Measurements from ENCODE around the gene TDP1.
A peak's percentile ranks its signal among the peaks of the same experiment; 100 is the strongest.

The TDP1 gene

DNA sequence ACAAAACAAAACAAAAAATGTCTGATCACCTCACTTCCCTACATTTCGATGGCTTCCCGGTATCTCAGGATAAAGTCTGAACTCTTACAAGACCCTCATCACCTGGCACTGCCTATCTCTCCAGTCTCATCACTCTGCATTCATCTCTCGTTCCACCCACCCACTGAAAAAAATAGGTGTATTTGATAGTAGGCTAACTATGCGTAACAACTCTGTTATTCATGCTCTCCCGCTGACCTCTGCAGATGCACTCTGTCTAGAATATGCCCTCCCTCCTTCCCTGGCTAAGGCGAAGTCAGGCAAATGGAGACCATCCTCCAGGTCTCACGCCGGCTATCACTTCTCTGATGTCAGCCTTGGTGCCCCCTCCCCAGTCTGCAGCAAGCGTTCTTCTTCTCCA is 46.1 kb upstream of the TDP1 start:
- no peak for ATAC-seq
- TF ChIP-seq BACH2 (CRISPR knock-in tag; IDR thresholded peaks at IDR 0.05; ENCODE audit: borderline replicate concordance) (no peak), CSDC2 (CRISPR knock-in tag; IDR thresholded peaks at IDR 0.05) (no peak), PPARA (CRISPR knock-in tag; IDR thresholded peaks at IDR 0.05; ENCODE audit: borderline replicate concordance) (no peak), ZNF565 (CRISPR knock-in tag; conservative IDR thresholded peaks at IDR 0.05; ENCODE audit: low read depth) (no peak), GLIS3 (CRISPR knock-in tag; IDR thresholded peaks at IDR 0.05) (no peak), ZNF8 (CRISPR knock-in tag; IDR thresholded peaks at IDR 0.05) (no peak), ZFP30 (CRISPR knock-in tag; IDR thresholded peaks at IDR 0.05) (no peak), ZFP3 (CRISPR knock-in tag; IDR thresholded peaks at IDR 0.05) (no peak), ESRRG (CRISPR knock-in tag; IDR thresholded peaks at IDR 0.05) (no peak), ISL1 (CRISPR knock-in tag; IDR thresholded peaks at IDR 0.05) (no peak), ZNF70 (CRISPR knock-in tag; IDR thresholded peaks at IDR 0.05) (no peak), ARNTL (CRISPR knock-in tag; IDR thresholded peaks at IDR 0.05; ENCODE audit: borderline replicate concordance, low read depth) (no peak), OSR1 (CRISPR knock-in tag; IDR thresholded peaks at IDR 0.05) (no peak)
- TF ChIP-seq, protein P1, sequence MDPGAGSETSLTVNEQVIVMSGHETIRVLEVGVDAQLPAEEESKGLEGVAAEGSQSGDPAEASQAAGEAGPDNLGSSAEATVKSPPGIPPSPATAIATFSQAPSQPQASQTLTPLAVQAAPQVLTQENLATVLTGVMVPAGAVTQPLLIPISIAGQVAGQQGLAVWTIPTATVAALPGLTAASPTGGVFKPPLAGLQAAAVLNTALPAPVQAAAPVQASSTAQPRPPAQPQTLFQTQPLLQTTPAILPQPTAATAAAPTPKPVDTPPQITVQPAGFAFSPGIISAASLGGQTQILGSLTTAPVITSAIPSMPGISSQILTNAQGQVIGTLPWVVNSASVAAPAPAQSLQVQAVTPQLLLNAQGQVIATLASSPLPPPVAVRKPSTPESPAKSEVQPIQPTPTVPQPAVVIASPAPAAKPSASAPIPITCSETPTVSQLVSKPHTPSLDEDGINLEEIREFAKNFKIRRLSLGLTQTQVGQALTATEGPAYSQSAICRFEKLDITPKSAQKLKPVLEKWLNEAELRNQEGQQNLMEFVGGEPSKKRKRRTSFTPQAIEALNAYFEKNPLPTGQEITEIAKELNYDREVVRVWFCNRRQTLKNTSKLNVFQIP (CRISPR knock-in tag; IDR thresholded peaks at IDR 0.05; ENCODE audit: borderline replicate concordance, low read depth): no peak

DNA sequence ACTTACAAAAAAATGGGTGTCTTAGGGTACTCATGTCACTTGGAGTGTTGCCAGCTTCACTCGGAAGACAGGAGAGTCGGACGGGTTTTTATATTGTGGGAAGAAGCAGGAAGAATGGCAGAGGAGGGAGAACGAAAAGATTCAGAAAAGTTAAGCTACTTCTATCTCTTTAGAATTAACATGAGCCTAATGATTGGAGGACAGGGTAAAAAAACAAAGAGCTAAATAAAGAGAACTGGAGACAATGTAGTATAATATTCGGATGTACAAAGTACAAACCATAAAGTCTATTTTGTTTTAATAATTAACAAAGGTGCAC is 45.1 kb upstream of the TDP1 start:
- no peak for TF ChIP-seq ZFP3 (CRISPR knock-in tag; IDR thresholded peaks at IDR 0.05)
- TF ChIP-seq, protein P2, sequence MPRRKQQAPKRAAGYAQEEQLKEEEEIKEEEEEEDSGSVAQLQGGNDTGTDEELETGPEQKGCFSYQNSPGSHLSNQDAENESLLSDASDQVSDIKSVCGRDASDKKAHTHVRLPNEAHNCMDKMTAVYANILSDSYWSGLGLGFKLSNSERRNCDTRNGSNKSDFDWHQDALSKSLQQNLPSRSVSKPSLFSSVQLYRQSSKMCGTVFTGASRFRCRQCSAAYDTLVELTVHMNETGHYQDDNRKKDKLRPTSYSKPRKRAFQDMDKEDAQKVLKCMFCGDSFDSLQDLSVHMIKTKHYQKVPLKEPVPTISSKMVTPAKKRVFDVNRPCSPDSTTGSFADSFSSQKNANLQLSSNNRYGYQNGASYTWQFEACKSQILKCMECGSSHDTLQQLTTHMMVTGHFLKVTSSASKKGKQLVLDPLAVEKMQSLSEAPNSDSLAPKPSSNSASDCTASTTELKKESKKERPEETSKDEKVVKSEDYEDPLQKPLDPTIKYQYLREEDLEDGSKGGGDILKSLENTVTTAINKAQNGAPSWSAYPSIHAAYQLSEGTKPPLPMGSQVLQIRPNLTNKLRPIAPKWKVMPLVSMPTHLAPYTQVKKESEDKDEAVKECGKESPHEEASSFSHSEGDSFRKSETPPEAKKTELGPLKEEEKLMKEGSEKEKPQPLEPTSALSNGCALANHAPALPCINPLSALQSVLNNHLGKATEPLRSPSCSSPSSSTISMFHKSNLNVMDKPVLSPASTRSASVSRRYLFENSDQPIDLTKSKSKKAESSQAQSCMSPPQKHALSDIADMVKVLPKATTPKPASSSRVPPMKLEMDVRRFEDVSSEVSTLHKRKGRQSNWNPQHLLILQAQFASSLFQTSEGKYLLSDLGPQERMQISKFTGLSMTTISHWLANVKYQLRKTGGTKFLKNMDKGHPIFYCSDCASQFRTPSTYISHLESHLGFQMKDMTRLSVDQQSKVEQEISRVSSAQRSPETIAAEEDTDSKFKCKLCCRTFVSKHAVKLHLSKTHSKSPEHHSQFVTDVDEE (CRISPR knock-in tag; IDR thresholded peaks at IDR 0.05): no peak
- no peak for ATAC-seq

DNA sequence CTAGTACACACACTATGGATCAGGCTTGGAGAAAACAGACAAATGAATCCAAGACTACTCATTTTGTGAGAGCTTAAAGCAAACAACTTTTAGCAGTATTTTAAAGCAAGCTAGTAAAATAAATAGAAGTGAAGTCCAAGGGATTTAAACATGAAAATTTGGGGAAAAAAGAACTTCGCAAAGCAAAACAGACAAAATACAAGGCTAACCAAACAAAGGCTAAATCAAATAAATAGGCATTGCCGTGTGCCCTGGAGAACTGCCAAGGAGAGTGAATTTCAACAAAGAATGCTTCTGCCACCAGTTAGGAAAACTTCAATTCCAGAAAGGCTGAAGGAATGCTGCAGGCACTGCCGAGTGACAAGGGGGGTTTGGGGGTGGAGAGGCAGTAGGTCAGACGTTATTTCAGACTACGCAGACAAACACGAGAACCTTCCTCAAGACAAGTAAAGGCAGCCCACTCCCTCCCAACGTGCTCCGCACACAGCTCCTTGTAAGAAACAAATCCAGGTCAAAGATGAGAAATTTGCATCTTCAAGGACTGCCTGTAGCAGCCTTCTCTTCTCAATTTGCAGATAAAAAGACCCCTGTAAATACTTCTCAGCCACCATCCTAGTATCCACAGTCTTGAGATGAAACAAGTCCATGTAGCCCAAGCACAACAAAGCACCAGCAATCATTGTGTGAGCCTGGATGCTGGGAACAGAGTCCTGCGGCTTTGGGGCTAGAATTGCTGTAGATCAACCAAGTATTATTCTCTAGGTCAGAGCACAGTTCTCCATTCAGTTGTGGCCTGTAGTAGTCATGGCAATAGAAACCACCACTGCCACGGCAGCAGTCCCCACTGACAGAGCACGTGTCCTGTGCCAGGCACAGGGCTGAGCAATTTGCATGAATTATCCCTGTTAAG is 44.5 kb upstream of the TDP1 start:
- ATAC-seq: peak; percentile 50
- TF ChIP-seq, protein P1 (CRISPR knock-in tag; IDR thresholded peaks at IDR 0.05; ENCODE audit: borderline replicate concordance, low read depth): no peak
- peak; percentile 42 for TF ChIP-seq ISL1 (CRISPR knock-in tag; IDR thresholded peaks at IDR 0.05)

DNA sequence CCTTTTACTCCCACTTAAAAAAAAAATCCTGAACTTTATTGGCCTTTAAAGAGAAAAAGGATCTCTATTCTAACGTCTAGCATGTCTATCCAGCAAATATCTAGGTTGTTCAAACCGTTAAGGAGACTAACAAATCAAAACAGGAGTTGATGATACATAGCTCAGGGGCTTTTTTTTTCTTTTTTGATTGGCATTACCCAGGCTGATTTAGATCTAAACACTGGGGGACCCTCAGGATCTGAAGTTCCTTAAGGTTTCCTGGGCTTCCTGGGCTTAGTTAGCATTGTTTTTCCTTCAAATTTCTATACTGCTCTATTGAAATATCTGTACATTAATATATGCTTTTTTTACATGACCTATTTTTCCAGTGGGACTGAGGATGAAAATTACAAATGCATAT is 43.5 kb upstream of the TDP1 start:
- TF ChIP-seq ZFP30 (CRISPR knock-in tag; IDR thresholded peaks at IDR 0.05): no peak
- TF ChIP-seq RARB (CRISPR knock-in tag; IDR thresholded peaks at IDR 0.05): no peak
- no peak for TF ChIP-seq ARNTL (CRISPR knock-in tag; IDR thresholded peaks at IDR 0.05; ENCODE audit: borderline replicate concordance, low read depth)
- TF ChIP-seq ESRRG (CRISPR knock-in tag; IDR thresholded peaks at IDR 0.05): no peak
- TF ChIP-seq ZC3H10 (CRISPR knock-in tag; IDR thresholded peaks at IDR 0.05): no peak
- TF ChIP-seq ZNF565 (CRISPR knock-in tag; conservative IDR thresholded peaks at IDR 0.05; ENCODE audit: low read depth): no peak
- TF ChIP-seq, protein P1 (CRISPR knock-in tag; IDR thresholded peaks at IDR 0.05; ENCODE audit: borderline replicate concordance, low read depth): no peak
- TF ChIP-seq ZNF70 (CRISPR knock-in tag; IDR thresholded peaks at IDR 0.05): no peak
- no peak for TF ChIP-seq PPARA (CRISPR knock-in tag; IDR thresholded peaks at IDR 0.05; ENCODE audit: borderline replicate concordance)
- no peak for TF ChIP-seq TCF4 (CRISPR knock-in tag; IDR thresholded peaks at IDR 0.05; ENCODE audit: borderline replicate concordance)
- no peak for TF ChIP-seq BACH2 (CRISPR knock-in tag; IDR thresholded peaks at IDR 0.05; ENCODE audit: borderline replicate concordance)
- TF ChIP-seq, protein P3, sequence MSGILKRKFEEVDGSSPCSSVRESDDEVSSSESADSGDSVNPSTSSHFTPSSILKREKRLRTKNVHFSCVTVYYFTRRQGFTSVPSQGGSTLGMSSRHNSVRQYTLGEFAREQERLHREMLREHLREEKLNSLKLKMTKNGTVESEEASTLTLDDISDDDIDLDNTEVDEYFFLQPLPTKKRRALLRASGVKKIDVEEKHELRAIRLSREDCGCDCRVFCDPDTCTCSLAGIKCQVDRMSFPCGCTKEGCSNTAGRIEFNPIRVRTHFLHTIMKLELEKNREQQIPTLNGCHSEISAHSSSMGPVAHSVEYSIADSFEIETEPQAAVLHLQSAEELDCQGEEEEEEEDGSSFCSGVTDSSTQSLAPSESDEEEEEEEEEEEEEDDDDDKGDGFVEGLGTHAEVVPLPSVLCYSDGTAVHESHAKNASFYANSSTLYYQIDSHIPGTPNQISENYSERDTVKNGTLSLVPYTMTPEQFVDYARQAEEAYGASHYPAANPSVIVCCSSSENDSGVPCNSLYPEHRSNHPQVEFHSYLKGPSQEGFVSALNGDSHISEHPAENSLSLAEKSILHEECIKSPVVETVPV (CRISPR knock-in tag; IDR thresholded peaks at IDR 0.05): no peak
- peak; percentile 7 for ATAC-seq
